ENCODE results near the gene SIK2.

SIK2 gene

GRCh38 chr11:111591187-111591960 is 10.9 kb upstream of the SIK2 start:
- TF ChIP-seq CEBPB (IDR thresholded peaks at IDR 0.05) (no peak), TEAD4 (IDR thresholded peaks at IDR 0.05) (no peak)

GRCh38 chr11:111592491-111592890 is 9.8 kb upstream of the SIK2 start:
- TF ChIP-seq EGR1 (IDR thresholded peaks at IDR 0.05) = no peak
- no peak for TF ChIP-seq TCF12 (IDR thresholded peaks at IDR 0.05; ENCODE audit: low read depth)
- no peak for TF ChIP-seq FOXM1 (IDR thresholded peaks at IDR 0.05; ENCODE audit: borderline replicate concordance, low read depth)
- no peak for TF ChIP-seq YY1 (IDR thresholded peaks at IDR 0.05; ENCODE audit: low read depth)
- TF ChIP-seq NFIC (IDR thresholded peaks at IDR 0.05) = no peak
- no peak for TF ChIP-seq USF1 (IDR thresholded peaks at IDR 0.05)
- no peak for TF ChIP-seq TEAD4 (IDR thresholded peaks at IDR 0.05)
- no peak for TF ChIP-seq MAX (IDR thresholded peaks at IDR 0.05)
- TF ChIP-seq RAD21 (IDR thresholded peaks at IDR 0.05; ENCODE audit: low read depth) = no peak
- no peak for TF ChIP-seq EP300 (IDR thresholded peaks at IDR 0.05; ENCODE audit: borderline replicate concordance)
- no peak for TF ChIP-seq REST (IDR thresholded peaks at IDR 0.05; ENCODE audit: low read depth)
- TF ChIP-seq CEBPB (IDR thresholded peaks at IDR 0.05) = no peak
- TF ChIP-seq ZBTB7A (IDR thresholded peaks at IDR 0.05; ENCODE audit: low read depth) = no peak
- TF ChIP-seq CREB1 (IDR thresholded peaks at IDR 0.05; ENCODE audit: low read depth) = no peak
- no peak for TF ChIP-seq TAF1 (IDR thresholded peaks at IDR 0.05; ENCODE audit: low read depth)

DNA sequence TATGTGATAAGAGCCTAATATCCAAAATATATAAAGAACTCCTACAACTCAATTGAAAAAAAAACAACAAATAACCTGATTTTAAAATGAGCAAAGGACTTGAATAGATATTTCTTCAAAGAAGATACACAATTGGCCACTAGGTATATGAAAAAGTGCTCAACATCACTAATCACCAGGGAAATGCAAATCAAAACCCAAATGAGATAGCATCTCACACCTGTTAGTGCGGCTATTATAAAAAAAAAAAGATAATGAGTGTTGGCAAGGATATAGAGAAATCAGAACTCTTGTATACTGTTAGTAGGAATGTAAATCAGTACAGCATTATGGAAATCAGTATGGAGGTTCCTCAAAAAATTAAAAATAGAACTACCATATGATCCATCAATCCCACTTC is 5.9 kb upstream of the SIK2 start:
- TF ChIP-seq MAX (IDR thresholded peaks at IDR 0.05) (no peak), TAF1 (IDR thresholded peaks at IDR 0.05; ENCODE audit: low read depth) (no peak), USF1 (IDR thresholded peaks at IDR 0.05) (no peak), ZBTB7A (IDR thresholded peaks at IDR 0.05; ENCODE audit: low read depth) (no peak), TEAD4 (IDR thresholded peaks at IDR 0.05) (no peak), EGR1 (IDR thresholded peaks at IDR 0.05) (no peak)

GRCh38 chr11:111598148-111598547 is 4.1 kb upstream of the SIK2 start:
- TF ChIP-seq EGR1 (IDR thresholded peaks at IDR 0.05) (no peak), CREB1 (IDR thresholded peaks at IDR 0.05; ENCODE audit: low read depth) (no peak), USF1 (IDR thresholded peaks at IDR 0.05) (no peak), RAD21 (IDR thresholded peaks at IDR 0.05; ENCODE audit: low read depth) (no peak), FOXM1 (IDR thresholded peaks at IDR 0.05; ENCODE audit: borderline replicate concordance, low read depth) (no peak), REST (IDR thresholded peaks at IDR 0.05; ENCODE audit: low read depth) (no peak), MAX (IDR thresholded peaks at IDR 0.05) (no peak), TCF12 (IDR thresholded peaks at IDR 0.05; ENCODE audit: low read depth) (no peak), CEBPB (IDR thresholded peaks at IDR 0.05) (no peak), TAF1 (IDR thresholded peaks at IDR 0.05; ENCODE audit: low read depth) (no peak), EP300 (IDR thresholded peaks at IDR 0.05; ENCODE audit: borderline replicate concordance) (no peak), NFIC (IDR thresholded peaks at IDR 0.05) (no peak), ZBTB7A (IDR thresholded peaks at IDR 0.05; ENCODE audit: low read depth) (no peak)

GRCh38 chr11:111598559-111598958 is 3.7 kb upstream of the SIK2 start:
- TF ChIP-seq NFIC (IDR thresholded peaks at IDR 0.05) (no peak), RAD21 (IDR thresholded peaks at IDR 0.05; ENCODE audit: low read depth) (no peak), REST (IDR thresholded peaks at IDR 0.05; ENCODE audit: low read depth) (no peak), CREB1 (IDR thresholded peaks at IDR 0.05; ENCODE audit: low read depth) (no peak), USF1 (IDR thresholded peaks at IDR 0.05) (no peak), TCF12 (IDR thresholded peaks at IDR 0.05; ENCODE audit: low read depth) (no peak), EP300 (IDR thresholded peaks at IDR 0.05; ENCODE audit: borderline replicate concordance) (no peak), EGR1 (IDR thresholded peaks at IDR 0.05) (no peak), FOXM1 (IDR thresholded peaks at IDR 0.05; ENCODE audit: borderline replicate concordance, low read depth) (no peak), TAF1 (IDR thresholded peaks at IDR 0.05; ENCODE audit: low read depth) (no peak), ZBTB7A (IDR thresholded peaks at IDR 0.05; ENCODE audit: low read depth) (no peak)

Data from Ishikawa (cell line).